Karpas-422 (cell line): ENCODE results near the gene GOLGA8K. TPM values are rescaled to one million over a fixed set of nuclear protein-coding genes. Genes with fewer than 3 reads are reported as not detected.
"Not testable (repeated sequence)": the region's sequence is repeated elsewhere in the genome, so short reads cannot be mapped to it uniquely, and the experiment has no call there.

Experiments
- DNase-seq: peaks from one replicate; pipeline ENCODE4 v3.0.0-alpha.2; 2015
- H2AFZ ChIP-seq: fragments of 200-600 bp; sonication (generic); 2 replicates; pipeline ENCODE4 v1.6.1; 2014; ENCODE audit warnings: antibody characterized with exemption, low read length, mixed read lengths
- H3K27ac ChIP-seq: fragments of 200-600 bp; sonication (generic); 2 replicates; pipeline ENCODE4 v1.5.1; 2014; ENCODE audit warnings: mild to moderate bottlenecking, low read length, moderate library complexity
- H3K27me3 ChIP-seq: fragments of 200-600 bp; sonication (generic); 2 replicates; pipeline ENCODE4 v1.6.1; 2014; ENCODE audit warnings: low read length, mixed read lengths
- H3K36me3 ChIP-seq: fragments of 200-600 bp; sonication (generic); 2 replicates; pipeline ENCODE4 v1.6.1; 2014; ENCODE audit warnings: low read length, mixed read lengths; ENCODE audit not compliant: insufficient read depth
- H3K4me1 ChIP-seq: fragments of 200-600 bp; sonication (generic); 2 replicates; pipeline ENCODE4 v1.6.1; 2014; ENCODE audit warnings: mild to moderate bottlenecking, low read length, mixed read lengths
- H3K4me2 ChIP-seq: fragments of 200-600 bp; sonication (generic); 2 replicates; pipeline ENCODE4 v1.6.1; 2014; ENCODE audit warnings: low read length, low read depth, mild to moderate bottlenecking; ENCODE audit not compliant: poor library complexity, severe bottlenecking
- H3K4me3 ChIP-seq: fragments of 200-600 bp; sonication (generic); 2 replicates; pipeline ENCODE4 v1.5.1; 2014; ENCODE audit warnings: mild to moderate bottlenecking, antibody characterized with exemption, low read length, mixed read lengths
- H3K79me2 ChIP-seq: fragments of 200-600 bp; sonication (generic); 2 replicates; pipeline ENCODE4 v1.6.1; 2014; ENCODE audit warnings: mild to moderate bottlenecking, low read length, mixed read lengths
- H3K9ac ChIP-seq: fragments of 200-600 bp; sonication (generic); 2 replicates; pipeline ENCODE4 v1.6.0; 2014; ENCODE audit warnings: low read length
- H3K9me2 ChIP-seq: fragments of 200-600 bp; sonication (generic), shearing (Covaris generic); replicated peaks from 2 replicates; pipeline ENCODE4 v1.6.0; 2014; ENCODE audit warnings: mild to moderate bottlenecking, low read length, moderate library complexity; ENCODE audit not compliant: insufficient read depth
- H3K9me3 ChIP-seq: fragments of 300-700, 200-600 bp; sonication (generic); 2 replicates; pipeline ENCODE4 v1.6.1; 2014; ENCODE audit warnings: low read length, mixed read lengths
- H4K20me1 ChIP-seq: fragments of 200-600 bp; sonication (generic); 2 replicates; pipeline ENCODE4 v1.6.1; 2014; ENCODE audit warnings: mild to moderate bottlenecking, antibody characterized with exemption, low read length, low read depth; ENCODE audit not compliant: insufficient read depth
- total RNA-seq: library from RNA; depleted of rRNA; stranded (reverse); fragments of >200 nt; shearing (Covaris generic); gene quantifications from 2 replicates; pipeline ENCODE4 v1.2.3, GENCODE V29; 2014; ENCODE audit warnings: low replicate concordance; rRNA removed

The GOLGA8K gene, protein sequence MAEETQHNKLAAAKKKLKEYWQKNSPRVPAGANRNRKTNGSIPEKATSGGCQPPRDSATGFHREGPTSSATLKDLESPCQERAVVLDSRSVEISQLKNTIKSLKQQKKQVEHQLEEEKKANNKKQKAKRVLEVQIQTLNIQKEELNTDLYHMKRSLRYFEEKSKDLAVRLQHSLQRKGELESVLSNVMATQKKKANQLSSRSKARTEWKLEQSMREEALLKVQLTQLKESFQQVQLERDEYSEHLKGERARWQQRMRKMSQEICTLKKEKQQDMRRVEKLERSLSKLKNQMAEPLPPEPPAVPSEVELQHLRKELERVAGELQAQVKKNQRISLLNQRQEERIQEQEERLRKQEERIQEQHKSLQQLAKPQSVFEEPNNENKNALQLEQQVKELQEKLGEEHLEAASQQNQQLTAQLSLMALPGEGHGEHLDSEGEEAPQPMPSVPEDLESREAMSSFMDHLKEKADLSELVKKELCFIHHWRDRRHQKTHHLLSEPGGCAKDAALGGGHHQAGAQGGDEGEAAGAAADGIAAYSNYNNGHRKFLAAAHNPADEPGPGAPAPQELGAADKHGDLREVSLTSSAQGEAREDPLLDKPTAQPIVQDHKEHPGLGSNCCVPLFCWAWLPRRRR
- not detected in 2 replicates for total RNA-seq

DNA sequence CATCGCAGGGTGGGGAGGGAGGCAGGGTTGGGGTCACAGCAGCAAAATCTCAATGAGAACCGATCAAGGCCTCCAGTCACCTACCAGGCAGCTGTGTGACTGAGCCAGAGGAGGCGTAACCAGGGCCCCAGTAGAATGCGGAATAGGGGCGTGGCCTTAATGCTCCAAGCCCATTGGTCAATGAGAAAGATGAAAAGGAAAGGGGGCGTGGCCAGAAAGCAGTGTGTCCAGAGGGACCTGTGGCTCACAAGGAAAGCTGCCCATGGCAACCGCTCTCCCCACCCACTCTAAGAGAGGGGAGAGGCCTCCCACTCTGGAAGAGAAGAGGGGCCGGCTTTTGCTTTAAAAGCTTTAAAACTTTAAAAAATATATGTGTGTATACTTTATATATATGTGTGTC, at the start of gene GOLGA8K:
TSS of gene GOLGA8K (minus strand) at position 101 of the 400 bp plus-strand sequence. CDS start at position 3, 98 bp downstream.
- not testable (repeated sequence) for H3K4me2 ChIP-seq, H3K27me3 ChIP-seq, H3K4me3 ChIP-seq, H3K36me3 ChIP-seq, H3K9ac ChIP-seq, H2AFZ ChIP-seq, H3K79me2 ChIP-seq, H3K9me2 ChIP-seq, H3K9me3 ChIP-seq, H4K20me1 ChIP-seq, H3K4me1 ChIP-seq, DNase-seq, H3K27ac ChIP-seq

DNA sequence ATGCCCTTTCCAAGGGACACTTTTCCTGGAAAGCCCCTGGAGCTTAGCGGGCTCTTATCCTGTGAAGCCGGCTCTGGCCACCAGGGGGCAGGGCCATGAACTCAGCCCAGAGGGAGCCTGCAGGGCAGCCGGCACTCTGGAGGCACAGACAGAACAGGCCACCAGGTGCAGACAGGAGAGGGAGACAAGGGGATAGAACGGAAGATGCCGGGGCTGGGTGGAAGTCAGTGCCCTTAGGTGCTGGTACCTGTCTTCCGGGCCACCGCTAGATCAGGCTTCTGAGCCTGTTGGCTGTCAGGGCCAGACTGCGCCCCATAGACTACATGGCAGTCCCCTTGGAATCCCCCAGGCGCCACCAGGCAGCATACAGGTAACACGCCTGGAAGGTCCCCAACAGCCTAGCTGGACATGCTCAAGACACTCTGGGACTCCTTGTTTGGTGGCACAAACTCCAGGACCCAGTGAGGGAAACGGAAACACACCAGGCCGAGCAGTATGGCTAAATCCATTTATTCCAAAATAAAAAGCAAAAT, 37.4 kb upstream of the GOLGA8K start:
- H3K36me3 ChIP-seq, H3K9me3 ChIP-seq, H4K20me1 ChIP-seq, H2AFZ ChIP-seq, H3K4me2 ChIP-seq, H3K4me3 ChIP-seq, H3K9ac ChIP-seq, H3K9me2 ChIP-seq, H3K27ac ChIP-seq, H3K79me2 ChIP-seq, H3K27me3 ChIP-seq, DNase-seq, H3K4me1 ChIP-seq: not testable (repeated sequence)

DNA sequence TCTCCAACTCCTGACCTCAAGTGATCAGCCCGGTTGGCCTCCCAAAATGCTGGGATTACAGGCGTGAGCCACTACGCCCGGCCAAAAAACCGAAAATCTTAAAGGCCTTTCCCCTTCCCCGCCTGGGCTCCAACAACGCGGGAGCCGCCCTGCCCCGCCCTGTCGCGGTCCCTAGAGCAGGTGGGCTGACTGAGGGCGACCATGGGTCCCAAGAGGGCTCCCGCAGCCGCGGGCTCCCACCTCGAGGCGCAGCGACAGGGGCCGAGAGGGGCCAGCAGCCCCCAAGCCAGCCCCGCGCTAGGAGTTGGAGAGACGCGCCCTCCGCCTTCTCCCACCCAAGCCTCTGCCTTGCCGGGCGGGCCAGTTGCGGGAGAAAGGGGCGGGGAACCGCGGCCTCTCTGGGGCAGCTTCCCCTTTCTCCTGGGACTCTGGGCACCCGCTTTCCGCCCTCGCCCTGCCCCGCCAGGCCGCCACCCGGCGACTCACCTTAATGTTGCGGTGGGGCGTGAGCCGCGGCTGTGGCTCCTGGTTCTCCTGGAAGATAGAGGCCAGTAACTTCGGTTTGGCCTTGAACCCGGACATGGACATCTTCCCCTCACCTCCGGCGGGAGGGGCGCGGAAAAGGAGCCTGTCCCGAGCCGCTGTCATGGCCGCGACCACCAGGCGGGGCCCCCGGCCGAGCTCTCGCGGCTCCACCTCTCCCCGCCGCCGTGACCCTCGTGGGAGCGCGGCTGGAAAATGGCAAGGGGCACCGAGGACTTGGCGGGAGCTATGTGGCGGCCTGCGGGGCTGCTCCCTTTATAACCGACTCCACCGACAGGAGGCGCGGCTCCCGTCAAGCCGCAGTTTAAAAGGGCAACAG, 31.2 kb upstream of the GOLGA8K start:
- DNase-seq, H3K27ac ChIP-seq, H4K20me1 ChIP-seq, H3K27me3 ChIP-seq, H2AFZ ChIP-seq, H3K4me2 ChIP-seq, H3K4me1 ChIP-seq, H3K4me3 ChIP-seq, H3K9me2 ChIP-seq, H3K9me3 ChIP-seq, H3K79me2 ChIP-seq, H3K36me3 ChIP-seq, H3K9ac ChIP-seq: not testable (repeated sequence)

DNA sequence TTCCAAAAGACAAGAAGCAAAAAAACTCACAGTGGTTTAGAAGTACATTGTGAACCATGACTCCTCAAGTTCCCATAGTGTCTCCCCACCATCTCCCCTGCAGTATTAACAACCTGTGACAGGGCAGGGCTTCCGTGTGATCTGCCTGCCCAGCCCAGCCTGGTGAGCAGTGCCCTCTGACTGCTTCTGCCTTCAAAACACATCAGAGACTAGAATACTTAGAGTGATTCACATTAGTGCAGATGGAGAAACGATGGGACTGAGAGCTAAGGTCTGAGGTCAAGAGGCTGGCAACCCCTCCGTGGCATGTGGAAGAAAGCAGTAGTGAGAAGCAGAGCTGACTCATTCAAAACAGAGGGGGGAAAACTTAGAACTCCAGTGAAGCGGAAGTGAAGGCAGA, 24.5 kb upstream of the GOLGA8K start:
- DNase-seq, H3K4me2 ChIP-seq, H3K4me3 ChIP-seq, H3K4me1 ChIP-seq, H3K79me2 ChIP-seq, H3K9me3 ChIP-seq, H4K20me1 ChIP-seq, H3K27me3 ChIP-seq, H3K9me2 ChIP-seq, H3K9ac ChIP-seq, H3K27ac ChIP-seq, H3K36me3 ChIP-seq, H2AFZ ChIP-seq: not testable (repeated sequence)

DNA sequence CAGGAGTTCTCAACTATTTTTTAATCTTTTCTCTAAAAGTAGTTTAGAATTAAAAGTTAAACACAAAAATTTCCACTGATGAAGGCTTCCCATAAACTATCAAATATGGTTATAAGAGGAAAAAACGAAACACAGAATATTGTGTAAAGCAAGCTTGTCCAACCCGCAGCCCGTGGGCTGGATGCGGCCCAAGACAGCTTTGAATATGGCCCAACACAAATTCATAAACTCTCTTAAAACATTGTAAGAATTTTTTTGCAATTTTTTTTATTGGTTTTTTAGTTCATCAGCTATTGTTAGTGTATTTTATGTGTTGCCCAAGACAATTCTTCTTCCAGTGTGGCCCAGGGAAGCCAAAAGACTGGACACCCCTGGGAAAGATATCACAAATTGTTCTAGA, 23.4 kb upstream of the GOLGA8K start:
- not testable (repeated sequence) for H3K4me1 ChIP-seq, H3K27me3 ChIP-seq, H4K20me1 ChIP-seq, H2AFZ ChIP-seq, H3K4me2 ChIP-seq, H3K9ac ChIP-seq, H3K79me2 ChIP-seq, H3K9me2 ChIP-seq, H3K36me3 ChIP-seq, DNase-seq, H3K27ac ChIP-seq, H3K9me3 ChIP-seq, H3K4me3 ChIP-seq

DNA sequence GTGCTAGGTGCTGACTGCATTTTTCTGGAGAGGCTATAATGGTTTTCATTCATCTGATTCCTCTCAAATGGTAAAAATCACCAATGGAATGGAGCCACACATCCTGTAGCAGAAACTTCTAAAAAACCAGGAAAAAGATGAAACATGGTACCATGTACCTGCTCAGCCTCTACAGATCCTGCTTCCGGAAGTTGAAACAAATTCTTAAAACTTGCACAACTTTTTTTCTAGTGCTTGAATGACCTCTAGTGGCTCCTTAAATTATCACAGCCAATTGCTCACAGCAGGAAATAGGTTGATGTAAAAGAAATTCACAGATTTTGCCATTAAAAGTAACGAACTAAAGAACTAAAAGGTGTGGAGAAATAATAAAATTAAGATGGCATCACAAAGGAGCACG, 4.8 kb upstream of the GOLGA8K start:
- DNase-seq, H3K27me3 ChIP-seq, H3K79me2 ChIP-seq: not testable (repeated sequence)

DNA sequence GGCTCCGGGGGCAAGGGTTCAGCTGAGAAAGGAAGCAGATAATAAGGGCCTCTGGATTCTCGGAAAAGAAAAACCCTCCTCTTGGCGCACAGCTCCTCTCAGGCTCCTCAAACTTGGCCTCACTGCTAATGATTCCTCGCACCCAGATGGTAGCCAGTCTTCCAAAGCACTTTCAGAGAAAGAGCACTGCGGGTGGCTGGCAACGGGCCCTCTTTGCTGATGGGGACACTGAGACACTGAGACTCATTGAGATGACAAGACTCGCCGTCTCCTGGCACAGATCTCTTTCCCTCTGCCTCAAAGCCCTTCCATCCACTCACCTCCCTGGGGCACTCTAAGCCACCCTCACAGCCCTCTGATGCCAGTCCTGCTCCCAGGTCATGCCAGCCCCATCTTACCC, 6.6 kb downstream of the GOLGA8K start:
- not testable (repeated sequence) for H3K27me3 ChIP-seq, H3K4me3 ChIP-seq, H3K4me2 ChIP-seq, H3K9ac ChIP-seq, H3K9me2 ChIP-seq, H3K79me2 ChIP-seq, H3K9me3 ChIP-seq, H2AFZ ChIP-seq, H3K36me3 ChIP-seq, H3K27ac ChIP-seq, H4K20me1 ChIP-seq, DNase-seq, H3K4me1 ChIP-seq

More for the DNA sequence above, 4.8 kb upstream of the GOLGA8K start:
- H3K4me3 ChIP-seq, H4K20me1 ChIP-seq, H3K4me1 ChIP-seq, H2AFZ ChIP-seq, H3K36me3 ChIP-seq, H3K9me2 ChIP-seq, H3K4me2 ChIP-seq, H3K9ac ChIP-seq, H3K9me3 ChIP-seq, H3K27ac ChIP-seq: not testable (repeated sequence)

DNA sequence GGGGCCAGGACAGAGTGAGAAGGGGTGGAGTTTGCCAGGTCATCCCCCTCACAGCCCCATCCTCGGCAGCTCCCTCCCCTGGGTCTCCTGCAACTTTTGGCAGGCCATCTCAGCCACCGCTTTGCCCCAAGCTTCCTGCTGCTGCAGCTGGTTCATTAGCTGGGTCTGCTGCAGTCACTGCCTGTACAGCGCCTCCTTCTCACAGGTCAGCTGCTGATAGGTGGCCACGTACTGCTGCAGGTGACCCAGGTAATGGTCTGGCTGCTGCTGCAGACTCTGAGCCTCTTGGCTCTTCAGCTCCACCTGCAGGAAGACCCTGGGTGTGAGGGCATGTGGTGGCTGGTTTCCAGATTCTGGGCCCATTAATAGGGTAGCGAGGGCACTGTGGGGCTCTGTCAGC, 8.3 kb downstream of the GOLGA8K start:
- H3K27ac ChIP-seq, H3K27me3 ChIP-seq, DNase-seq, H2AFZ ChIP-seq, H3K36me3 ChIP-seq, H3K9me2 ChIP-seq, H3K4me1 ChIP-seq, H3K4me3 ChIP-seq, H3K9ac ChIP-seq, H4K20me1 ChIP-seq, H3K79me2 ChIP-seq, H3K4me2 ChIP-seq, H3K9me3 ChIP-seq: not testable (repeated sequence)
